ENCODE measurements around the gene TAF13.
"Not testable (repeated sequence)": the region's sequence is repeated elsewhere in the genome, so short reads cannot be mapped to it uniquely, and the experiment has no call there.

TAF13 gene

GRCh38 chr1:109020693-109021257, 55.0 kb downstream of the TAF13 start:
- H3K4me3 ChIP-seq (ENCODE audit: low read length in 2 of 2), result no peak overlapping the region

GRCh38 chr1:109017719-109018118, 58.1 kb downstream of the TAF13 start:
- not testable (repeated sequence) for H3K9ac ChIP-seq (ENCODE audit: low read length in 2 of 2)

More at GRCh38 chr1:109020693-109021257, 55.0 kb downstream of the TAF13 start:
- Histone ChIP-seq H3K4me1 (ENCODE audit: control insufficient read depth, insufficient read depth, low read length) (no peaks in the 10 kb centered on the region), H3K27ac (ENCODE audit: low read length) (no peak overlapping the region), H3K27me3 (ENCODE audit: control insufficient read depth in 1 of 2, insufficient read depth in 2 of 2, low read length in 2 of 2) (no peaks in the 10 kb centered on the region), H3K36me3 (ENCODE audit: control insufficient read depth in 2 of 2, insufficient read depth in 2 of 2, low read length in 2 of 2) (peaks cover 7 to 10% of the 10 kb centered on the region in 2 donors), H3K9ac (ENCODE audit: low read length in 2 of 2) (no peak overlapping the region), H3K9me3 (ENCODE audit: control insufficient read depth in 2 of 2, low read length in 2 of 2) (no peaks in the 10 kb centered on the region)

GRCh38 chr1:109017134-109017533, 58.7 kb downstream of the TAF13 start:
- Histone ChIP-seq H3K27me3 (ENCODE audit: control insufficient read depth in 1 of 2, insufficient read depth in 2 of 2, low read length in 2 of 2) (no peaks in the 10 kb centered on the region), H3K36me3 (ENCODE audit: control insufficient read depth in 2 of 2, insufficient read depth in 2 of 2, low read length in 2 of 2) (peaks cover 10 to 22% of the 10 kb centered on the region in 2 donors), H3K4me3 (ENCODE audit: low read length in 2 of 2) (no peak overlapping the region), H3K9ac (ENCODE audit: low read length in 2 of 2) (no peak overlapping the region), H3K4me1 (ENCODE audit: control insufficient read depth, insufficient read depth, low read length) (no peaks in the 10 kb centered on the region), H3K27ac (ENCODE audit: low read length) (no peak overlapping the region), H3K9me3 (ENCODE audit: control insufficient read depth in 2 of 2, low read length in 2 of 2) (no peaks in the 10 kb centered on the region)

More at GRCh38 chr1:109017719-109018118, 58.1 kb downstream of the TAF13 start:
- H3K9me3 ChIP-seq (ENCODE audit: control insufficient read depth in 2 of 2, low read length in 2 of 2); H3K4me3 ChIP-seq (ENCODE audit: low read length in 2 of 2); H3K27ac ChIP-seq (ENCODE audit: low read length); H3K27me3 ChIP-seq (ENCODE audit: control insufficient read depth in 1 of 2, insufficient read depth in 2 of 2, low read length in 2 of 2); H3K4me1 ChIP-seq (ENCODE audit: control insufficient read depth, insufficient read depth, low read length): not testable (repeated sequence)
- peaks cover 10 to 19% of the 10 kb centered on the region in 2 donors for H3K36me3 ChIP-seq (ENCODE audit: control insufficient read depth in 2 of 2, insufficient read depth in 2 of 2, low read length in 2 of 2)

Measured in stomach smooth muscle (tissue), 2 donors.